B cell (primary cell): Measurements from ENCODE around the gene ZMYND19. TPM values are rescaled to one million over a fixed set of nuclear protein-coding genes. Genes with fewer than 3 reads are reported as not detected.
A peak's percentile ranks its signal among the peaks of the same experiment; 100 is the strongest.

ENCODE experiments used
- ATAC-seq: fragments of 200-7000 bp; cut with Tn5 transposase; one replicate; pipeline ENCODE4 v1.10.0; 2021; ENCODE audit warnings: low read depth, mild to moderate bottlenecking, moderate number of reproducible peaks, moderate library complexity
- CTCF ChIA-PET: fragments of 350-600 bp; sonication (Branson Sonifier 250); formaldehyde crosslinking; loops from one replicate; lab custom pipeline; 2021; ENCODE audit warnings: antibody characterized with exemption, inconsistent platforms; lab: Charles Lee
- POLR2A ChIA-PET: fragments of 350-600 bp; sonication (Branson Sonifier 250); formaldehyde crosslinking; loops from one replicate; lab custom pipeline; 2021; ENCODE audit warnings: antibody characterized with exemption; lab: Charles Lee
- DNase-seq: peaks from one replicate; pipeline ENCODE4 v3.0.0; 2013
- H2AFZ ChIP-seq: 2 replicates; pipeline ENCODE4 v1.6.1; 2012; ENCODE audit warnings: mild to moderate bottlenecking, low read depth, low read length; ENCODE audit not compliant: insufficient read depth, poor library complexity, severe bottlenecking
- H3K27ac ChIP-seq, 2 donors: 1 replicate in 1 of 2; 2 replicates in 1 of 2; pipeline ENCODE4 v1.5.1; 2012 to 2013; ENCODE audit warnings: low read length in 2 of 2, mild to moderate bottlenecking in 2 of 2, moderate library complexity in 1 of 2
- H3K27me3 ChIP-seq, 4 experiments: fragments of 200-600 bp in 1 of 4; sonication (generic) in 1 of 4; replicated peaks in 1 of 4; 1 replicate in 2 of 4; 2 replicates in 2 of 4; pipeline versions ENCODE4 v1.6.1 to v1.7.0; 2013 to 2016; ENCODE audit warnings: low read length in 3 of 4, mild to moderate bottlenecking in 2 of 4, mixed read lengths in 1 of 4, moderate library complexity in 1 of 4; ENCODE audit not compliant: insufficient read depth in 4 of 4, control insufficient read depth in 3 of 4; ENCODE audit errors: control extremely low read depth in 1 of 4
- H3K36me3 ChIP-seq, 2 experiments: replicated peaks in 1 of 2; 1 replicate in 1 of 2; 2 replicates in 1 of 2; pipeline versions ENCODE4 v1.6.1 to v1.7.1; 2013; ENCODE audit warnings: low read length in 1 of 2; ENCODE audit not compliant: insufficient read depth in 2 of 2, control insufficient read depth in 1 of 2; ENCODE audit errors: control extremely low read depth in 1 of 2, extremely low read depth in 1 of 2
- H3K4me1 ChIP-seq, 2 donors: fragments of 200-600 bp in 1 of 2; sonication (generic) in 1 of 2; 1 replicate in 1 of 2; 2 replicates in 1 of 2; pipeline versions ENCODE4 v1.5.1 to v1.6.1; 2013 to 2017; ENCODE audit warnings: low read length in 2 of 2; ENCODE audit not compliant: control insufficient read depth in 2 of 2, insufficient read depth in 2 of 2
- H3K4me2 ChIP-seq: replicated peaks from 2 replicates; pipeline ENCODE3; 2012; ENCODE audit warnings: mild to moderate bottlenecking, low read depth, low read length; ENCODE audit not compliant: poor library complexity, severe bottlenecking
- H3K4me3 ChIP-seq, 5 experiments: fragments of 200-600 bp in 1 of 5; sonication (generic) in 1 of 5; 1 replicate in 3 of 5; 2 replicates in 2 of 5; pipeline versions ENCODE4 v1.5.1 to v1.7.0; 2011 to 2016; ENCODE audit warnings: low read length in 4 of 5, mild to moderate bottlenecking in 4 of 5, low read depth in 2 of 5, control low read depth in 1 of 5, moderate library complexity in 1 of 5; ENCODE audit not compliant: insufficient read depth in 1 of 5; ENCODE audit errors: control extremely low read depth in 1 of 5, extremely low read depth in 1 of 5
- H3K79me2 ChIP-seq: fragments of 200-600 bp; sonication (generic); one replicate; pipeline ENCODE4 v1.6.0; 2016; ENCODE audit warnings: low read length; ENCODE audit not compliant: control insufficient read depth, insufficient read depth
- H3K9ac ChIP-seq: fragments of 200-600 bp; sonication (generic); 2 replicates; pipeline ENCODE4 v1.6.1; 2017; ENCODE audit warnings: mild to moderate bottlenecking, low read length, moderate library complexity
- H3K9me3 ChIP-seq, 3 donors: one replicate each; pipeline versions ENCODE4 v1.6.1 to v1.7.1; 2013; ENCODE audit warnings: low read length in 2 of 3; ENCODE audit not compliant: control insufficient read depth in 2 of 3, insufficient read depth in 1 of 3; ENCODE audit errors: control extremely low read depth in 1 of 3
- H4K20me1 ChIP-seq: 2 replicates; pipeline ENCODE4 v1.6.0; 2012; ENCODE audit warnings: mild to moderate bottlenecking, low read length; ENCODE audit not compliant: insufficient read depth, control insufficient read depth, poor library complexity, severe bottlenecking
- H3K27ac Mint-ChIP-seq: one replicate; pipeline ENCODE4 v1.8.0; 2021; ENCODE audit warnings: mixed read lengths
- H3K27me3 Mint-ChIP-seq: one replicate; pipeline ENCODE4 v1.8.0; 2021; ENCODE audit warnings: mixed read lengths
- H3K4me1 Mint-ChIP-seq: one replicate; pipeline ENCODE4 v1.8.0; 2021; ENCODE audit warnings: mixed read lengths
- H3K4me3 Mint-ChIP-seq: one replicate; pipeline ENCODE4 v1.8.0; 2021; ENCODE audit warnings: mixed read lengths
- H3K9me3 Mint-ChIP-seq: one replicate; pipeline ENCODE4 v1.8.0; 2022; ENCODE audit warnings: mixed read lengths; ENCODE audit not compliant: insufficient read depth
- CTCF ChIP-seq: fragments of 200-600 bp; IDR thresholded peaks from one replicate; pipeline ENCODE4 v1.8.0; 2022; ENCODE audit warnings: antibody characterized with exemption, mild to moderate bottlenecking
- WGBS: methylation state at CpG from one replicate; pipeline ENCODE4 v1.1.5; 2013; ENCODE audit warnings: missing lambda C conversion rate; ENCODE audit not compliant: insufficient coverage; 5-methylcytosine and 5-hydroxymethylcytosine counted together
- intact Hi-C: fragments of 100-400 bp; cut with micrococcal nuclease; formaldehyde crosslinking; loops from one replicate; pipeline ENCODE4 v1.10.0; 2022
- polyA plus RNA-seq: library from polyadenylated mRNA; depleted of rRNA; stranded (reverse); fragments of >200 nt; gene quantifications from 2 replicates; pipeline ENCODE4 v1.2.3, GENCODE V29; 2012
- total RNA-seq, 2 donors: library from RNA; stranded (reverse); fragments of 120-200 nt in 1 of 2; gene quantifications; 1 replicate in 1 of 2; 2 replicates in 1 of 2; pipeline versions ENCODE4 v1.2.3 to v1.2.4, GENCODE V29; 2013 to 2022

ZMYND19 gene
- total and polyA plus RNA-seq, 2 donors (not counting 1 experiment from before 2014, with no cell fraction given) = 22.0 to 24.1 TPM

DNA sequence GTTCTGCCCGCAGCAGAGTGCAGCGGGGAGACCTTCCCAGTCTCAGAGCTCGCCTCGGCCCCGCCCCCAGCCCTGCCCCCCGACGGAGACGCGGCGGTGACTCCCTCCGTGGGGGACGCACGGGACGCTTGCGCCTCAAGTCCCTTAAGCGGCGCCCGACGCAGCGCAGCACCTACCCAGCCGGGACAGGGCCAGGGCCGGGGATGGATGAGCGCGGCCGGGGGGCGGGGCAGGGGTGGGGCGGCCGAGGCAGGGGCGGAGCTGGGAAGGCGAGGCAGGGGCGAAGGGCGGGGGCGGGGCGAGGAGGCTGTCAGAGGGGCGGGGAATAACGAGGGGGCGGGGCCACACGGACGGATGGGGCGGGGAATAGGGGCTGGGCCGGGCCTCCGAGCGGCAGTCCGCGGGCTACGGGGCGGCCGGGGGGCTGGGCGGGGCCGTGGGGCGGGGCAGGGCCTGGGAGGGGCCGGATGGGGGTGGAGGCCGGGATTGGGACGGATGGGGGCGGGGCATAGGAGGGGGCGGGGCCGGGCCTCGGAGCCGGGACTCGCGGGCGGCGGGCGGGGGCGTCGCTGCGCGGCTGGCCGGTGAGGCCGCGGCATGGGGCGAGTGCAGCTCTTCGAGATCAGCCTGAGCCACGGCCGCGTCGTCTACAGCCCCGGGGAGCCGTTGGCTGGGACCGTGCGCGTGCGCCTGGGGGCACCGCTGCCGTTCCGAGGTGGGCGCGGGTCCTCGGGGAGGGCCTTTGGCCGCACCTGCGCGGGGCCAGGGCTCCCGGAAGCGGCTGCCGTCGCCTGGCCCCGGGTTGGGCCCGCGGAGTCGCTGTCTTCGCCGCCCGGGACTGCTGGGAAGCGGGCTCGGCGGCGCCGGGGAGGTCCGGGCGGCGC is 15.1 kb upstream of the ZMYND19 start, which contains the start of gene ARRDC1:
Gene ARRDC1 (plus strand): TSS at position 566 of the 884 bp plus-strand sequence. CDS start 32 bp downstream, at position 598.
- intact Hi-C loops = loop anchor here (1.0 to 5.0 kb wide), 6 partner anchors 13 to 815 kb away; partner anchors contain the start of genes DPH7, MRPL41, RNF208 and TMEM141
- ChIA-PET CTCF (no interaction called here), POLR2A (interaction anchor here (0.6 to 1.1 kb wide), 6 partner anchors 12 to 365 kb away, joined by 3 to 7 read pairs (median 4); partner anchors contain the start of genes DPH7, EHMT1, TUBB4B and ZMYND19)
- DNase-seq = peak; percentile 93
- Histone ChIP-seq H3K27ac (peak within 1 kb of the TSS in 1 of 2 donors; percentile 61), H3K9ac (peak within 1 kb of the TSS; percentile 79), H3K27me3 (no peaks in the 10 kb centered on the region), H3K4me3 (peak within 1 kb of the TSS; percentile 34 to 74 (median 60)), H3K9me3 (no peaks in the 10 kb centered on the region), H3K4me1 (peaks cover 12 to 25% of the 10 kb centered on the region in 2 donors), H3K36me3 (peaks cover 0 to 4% of the 10 kb centered on the region in 2 experiments), H4K20me1 (peaks cover 38% of the 10 kb centered on the region), H3K4me2 (peak within 1 kb of the TSS; percentile 96), H2AFZ (peak within 1 kb of the TSS; percentile 76), H3K79me2 (peaks cover 42% of the 10 kb centered on the region)
- under 1% methylated on average over 77 of the region's 111 CpGs for WGBS
- peak; percentile 86 for ATAC-seq
- Mint-ChIP-seq H3K27ac (peak within 1 kb of the TSS; percentile 65), H3K4me1 (peaks cover 21% of the 10 kb centered on the region), H3K27me3 (no peaks in the 10 kb centered on the region), H3K4me3 (peak within 1 kb of the TSS; percentile 86), H3K9me3 (no peaks in the 10 kb centered on the region)
- TF ChIP-seq CTCF = no peak
